ENCODE measurements around the gene ENDOG.
"Not testable (repeated sequence)": the region's sequence is repeated elsewhere in the genome, so short reads cannot be mapped to it uniquely, and the experiment has no call there.

ENDOG gene

GRCh38 chr9:128828719-128829452 lies 10.6 kb downstream of the ENDOG start:
- DNase-seq (ENCODE audit: low spot score) = no peak

DNA sequence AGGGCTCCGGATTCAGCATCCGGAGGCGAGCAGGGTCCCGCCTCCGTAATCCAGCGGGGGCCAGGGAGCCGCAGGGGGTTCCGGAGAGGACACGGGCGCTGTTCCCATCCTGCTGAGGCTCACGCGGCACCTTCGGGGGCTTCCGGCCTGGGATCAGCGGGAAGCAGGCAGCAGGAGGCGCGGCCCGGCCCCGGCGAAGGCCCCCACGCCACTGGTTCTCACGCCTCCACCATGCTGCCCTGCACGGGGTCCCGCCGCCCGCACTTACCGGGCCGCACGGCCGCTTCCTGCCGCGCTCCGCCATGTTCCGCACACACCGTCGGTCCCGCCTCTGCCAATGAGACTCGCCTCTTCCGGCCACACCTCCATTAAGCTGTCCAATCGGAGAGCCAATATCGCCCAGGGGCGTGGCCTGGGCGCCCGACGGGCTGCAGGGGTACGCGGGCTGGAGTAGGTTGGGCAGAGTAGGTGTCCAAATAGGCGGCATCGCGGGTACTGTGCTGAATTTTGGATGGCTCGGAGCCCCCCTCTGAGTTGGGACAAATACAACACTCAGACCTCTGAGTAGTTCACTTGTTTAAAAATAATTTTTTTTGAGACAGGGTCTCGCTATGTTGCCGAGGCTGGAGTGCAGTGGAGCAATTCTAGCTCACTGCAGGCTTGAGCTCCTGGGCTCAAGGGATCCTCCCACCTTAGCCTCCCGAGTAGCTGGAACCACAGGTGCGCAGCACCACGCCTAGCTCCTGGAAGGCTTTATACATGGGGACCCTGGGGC lies 11.4 kb downstream of the ENDOG start, which contains the start of gene SPOUT1:
TSS of gene SPOUT1 (minus strand) at position 318 of the 775 bp plus-strand sequence. CDS start at position 304, 14 bp downstream.
- peak; percentile 94 for DNase-seq (ENCODE audit: low spot score)

GRCh38 chr9:128833696-128834095 lies 15.4 kb downstream of the ENDOG start:
- no peak for DNase-seq (ENCODE audit: low spot score)

DNA sequence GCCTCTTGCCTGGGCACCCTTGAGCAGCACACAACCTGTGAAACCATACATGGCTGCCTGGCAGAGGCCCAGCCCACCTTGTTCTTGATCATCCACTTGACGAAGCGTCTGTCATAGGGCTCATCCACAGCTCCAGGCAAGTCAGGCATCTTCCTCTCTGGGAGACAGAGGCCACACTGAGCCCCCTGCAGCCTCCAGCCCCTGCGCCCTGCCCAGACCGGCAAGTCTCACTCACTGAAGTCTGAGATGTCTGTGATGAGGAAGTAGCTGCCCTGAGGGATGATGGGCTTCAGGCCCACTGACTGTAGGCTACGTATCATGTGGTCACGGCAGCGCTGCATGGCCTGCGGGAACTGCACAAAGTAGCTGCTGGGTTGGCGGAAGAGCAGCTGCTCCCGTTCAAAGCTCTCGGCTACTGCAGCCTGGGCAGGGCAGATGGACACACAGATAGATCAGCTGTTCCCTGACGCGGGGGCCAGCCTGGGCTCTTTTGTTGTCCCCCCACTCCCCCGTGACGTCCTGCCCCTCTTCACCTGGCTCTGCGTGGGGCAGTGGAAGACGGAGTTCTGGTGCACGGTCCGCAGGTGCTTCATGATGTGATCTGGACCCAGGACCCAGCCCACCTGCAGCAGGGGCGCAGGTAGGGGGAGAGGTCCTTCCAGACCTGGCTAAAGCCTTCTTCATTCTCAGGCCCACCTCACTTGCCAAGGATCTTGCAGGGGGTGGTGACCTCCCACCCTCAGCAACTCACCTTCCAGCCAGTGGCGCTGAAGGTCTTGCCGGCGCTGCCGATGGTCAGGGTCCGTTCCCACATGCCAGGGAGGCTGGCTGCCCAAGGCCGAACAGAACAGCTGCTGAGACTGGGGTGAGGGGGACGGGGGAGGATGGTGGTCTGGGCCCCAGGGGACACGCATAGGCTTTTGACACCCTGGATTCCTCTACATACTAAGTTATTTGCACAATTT lies 17.2 kb downstream of the ENDOG start:
- no peak for DNase-seq (ENCODE audit: low spot score)

DNA sequence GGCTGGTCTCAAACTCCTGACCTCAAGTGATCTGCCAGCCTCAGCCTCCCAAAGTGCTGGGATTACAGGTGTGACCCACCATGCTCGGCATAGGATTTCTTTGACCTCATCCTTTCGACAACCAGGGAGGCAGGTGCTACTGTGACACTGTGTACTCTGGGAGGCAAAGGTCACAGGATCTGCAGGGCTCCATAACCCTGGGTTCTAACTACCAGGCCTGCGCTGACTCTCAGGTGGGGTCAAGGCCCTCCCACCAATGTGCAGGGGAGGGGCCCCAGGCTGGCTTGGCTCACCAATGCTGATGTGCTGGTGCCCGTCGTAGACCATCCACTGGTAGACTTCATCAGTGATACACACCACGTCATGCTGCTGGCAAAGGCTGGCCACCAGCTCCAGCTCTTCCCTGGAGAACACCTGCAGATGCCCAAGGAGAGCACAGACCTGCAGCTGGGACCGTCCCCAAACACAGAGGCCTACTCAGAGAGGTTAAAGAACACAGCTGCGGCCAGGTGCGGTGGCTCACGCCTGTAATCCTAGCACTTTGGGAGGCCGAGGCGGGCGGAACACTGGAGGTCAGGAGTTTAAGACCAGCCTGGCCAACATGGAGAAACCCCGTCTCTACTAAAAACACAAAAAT lies 18.3 kb downstream of the ENDOG start:
- no peak for DNase-seq (ENCODE audit: low spot score)

DNA sequence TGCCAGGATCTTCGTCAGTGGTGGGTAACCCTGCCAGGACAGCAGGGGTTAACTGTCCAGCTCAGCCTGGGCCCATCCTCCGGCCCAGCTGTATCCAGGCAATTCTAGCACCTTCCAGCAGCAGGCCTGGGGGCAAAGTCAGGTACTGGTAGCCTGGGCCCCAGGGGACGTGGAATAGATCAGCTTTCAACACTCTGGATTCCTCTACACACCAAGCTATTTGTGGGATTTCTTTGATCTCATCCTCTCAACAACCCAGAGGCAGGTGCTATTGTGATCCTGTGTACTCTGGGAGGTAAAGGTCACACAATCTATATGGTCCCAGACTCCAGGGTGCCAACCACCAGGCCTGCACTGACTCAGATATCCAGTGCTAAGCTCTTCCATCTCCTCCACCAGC lies 20.0 kb downstream of the ENDOG start:
- DNase-seq (ENCODE audit: low spot score) = no peak

- no peak for DNase-seq (ENCODE audit: low spot score)
Measured at GRCh38 chr9:128840524-128840923, 22.2 kb downstream of the ENDOG start.

DNA sequence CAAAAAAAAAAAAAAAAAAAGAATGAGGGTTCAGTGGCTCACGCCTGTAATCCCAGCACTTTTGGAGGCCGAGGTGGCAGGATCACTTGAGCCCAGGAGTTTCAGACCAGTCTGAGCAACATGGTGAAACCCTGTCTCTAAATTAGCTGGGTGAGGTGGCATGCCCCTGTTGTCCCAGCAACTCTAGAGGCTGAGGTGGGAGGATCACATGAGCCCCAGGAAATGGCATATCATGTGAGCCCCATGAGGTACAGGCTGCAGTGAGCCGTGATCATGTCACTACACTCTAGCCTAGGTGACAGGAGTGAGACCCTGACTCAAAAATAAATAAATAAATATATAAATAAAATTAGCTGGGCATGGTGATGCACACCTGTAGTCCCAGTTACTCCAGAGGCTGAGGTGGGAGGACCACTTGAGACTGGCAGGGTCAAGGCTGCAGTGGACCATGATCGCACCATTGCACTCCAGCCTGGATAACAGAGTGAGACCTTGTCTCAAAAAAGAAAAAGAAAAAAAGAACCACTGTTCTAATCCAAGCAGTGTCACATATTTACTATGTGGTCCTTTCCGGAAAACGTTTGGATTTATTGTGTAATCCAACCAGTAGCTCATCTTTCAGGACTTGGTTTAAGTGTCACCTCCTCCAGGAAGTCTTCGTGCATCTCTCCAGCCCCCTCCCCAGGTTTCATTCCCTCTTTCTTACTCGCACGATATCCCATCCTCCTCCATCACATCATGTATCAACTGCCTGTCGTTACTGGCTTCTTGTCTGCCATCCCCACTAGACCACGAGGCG lies 23.6 kb downstream of the ENDOG start:
- DNase-seq (ENCODE audit: low spot score) = no peak

GRCh38 chr9:128843171-128843570 lies 24.9 kb downstream of the ENDOG start:
- DNase-seq (ENCODE audit: low spot score) = not testable (repeated sequence)

DNA sequence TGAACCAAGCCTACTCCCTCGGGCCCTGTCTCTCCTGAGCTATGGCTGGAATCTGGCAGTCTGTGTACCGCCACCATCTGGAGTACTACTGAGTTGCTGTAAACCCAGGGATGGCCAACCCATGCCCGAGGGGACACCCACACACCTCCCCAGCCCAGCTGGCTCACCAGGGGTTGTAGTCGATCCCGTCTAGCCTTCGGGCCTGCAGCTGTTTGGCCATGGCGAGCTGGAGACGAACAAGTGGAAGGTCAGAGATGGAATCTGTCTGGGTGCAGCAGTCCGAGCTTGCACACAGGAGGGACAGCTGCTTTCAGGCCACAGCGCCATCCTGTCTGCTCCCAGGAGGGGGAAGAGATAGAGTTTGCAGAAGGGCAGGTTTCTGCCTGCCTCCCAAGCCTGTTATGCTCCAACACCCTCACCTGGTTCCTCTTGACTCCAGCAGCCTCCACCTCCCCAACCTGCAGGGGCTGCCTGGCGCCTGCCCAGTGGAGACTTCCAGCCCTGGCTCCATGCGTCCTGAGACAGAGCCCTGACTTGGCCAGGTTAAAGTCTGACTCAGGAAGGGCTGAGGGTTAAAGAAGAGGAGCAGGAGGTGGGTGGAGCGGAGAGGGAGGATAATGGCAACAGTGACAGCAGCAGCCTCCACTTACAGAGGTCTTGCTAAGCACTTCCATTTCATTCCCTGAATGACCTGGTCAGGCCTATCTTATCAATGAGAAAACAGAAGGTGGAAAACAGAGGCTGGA lies 27.1 kb downstream of the ENDOG start:
- DNase-seq (ENCODE audit: low spot score) = peak; percentile 25

DNA sequence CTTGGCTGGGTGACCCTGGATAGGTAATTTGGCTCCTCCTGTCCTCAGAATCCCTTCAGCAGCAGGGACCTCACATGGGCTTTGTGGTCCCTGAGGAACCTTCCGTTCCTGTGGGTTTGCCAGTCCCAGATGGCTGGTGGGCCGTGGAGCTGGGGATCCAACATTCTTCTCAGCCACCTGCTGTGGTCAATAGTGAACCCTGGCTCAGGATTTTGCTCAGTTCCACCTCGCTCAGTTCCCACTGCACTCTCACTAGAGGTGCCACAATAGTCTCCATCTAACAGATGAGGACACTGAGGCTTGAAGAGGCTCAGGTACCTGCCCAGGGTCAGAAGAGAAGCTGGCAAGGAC lies 28.4 kb downstream of the ENDOG start:
- DNase-seq (ENCODE audit: low spot score) = no peak

- DNase-seq (ENCODE audit: low spot score) = no peak
Measured at GRCh38 chr9:128847803-128848202, 29.5 kb downstream of the ENDOG start.

DNA sequence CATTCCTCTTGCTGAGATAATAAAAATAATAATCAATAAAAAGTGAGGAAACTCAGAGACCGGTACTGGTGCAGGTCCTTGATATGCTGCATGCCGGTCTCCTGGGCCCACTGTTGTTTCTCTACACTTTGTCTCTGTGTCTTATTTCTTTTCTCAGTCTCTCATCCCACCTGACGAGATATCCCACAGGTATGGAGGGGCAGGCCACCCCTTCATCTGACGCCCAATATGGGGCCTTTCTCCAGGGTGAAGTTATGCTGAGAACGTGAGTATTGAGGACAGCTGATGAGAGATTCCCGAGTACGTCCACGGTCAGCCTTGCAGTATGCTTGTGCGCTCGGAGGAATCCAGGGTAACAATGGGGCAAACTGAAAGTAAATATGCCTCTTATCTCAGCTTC lies 32.7 kb downstream of the ENDOG start:
- not testable (repeated sequence) for DNase-seq (ENCODE audit: low spot score)

- peak; percentile 59 for DNase-seq (ENCODE audit: low spot score)
Measured at GRCh38 chr9:128851779-128852600, 33.7 kb downstream of the ENDOG start.

DNA sequence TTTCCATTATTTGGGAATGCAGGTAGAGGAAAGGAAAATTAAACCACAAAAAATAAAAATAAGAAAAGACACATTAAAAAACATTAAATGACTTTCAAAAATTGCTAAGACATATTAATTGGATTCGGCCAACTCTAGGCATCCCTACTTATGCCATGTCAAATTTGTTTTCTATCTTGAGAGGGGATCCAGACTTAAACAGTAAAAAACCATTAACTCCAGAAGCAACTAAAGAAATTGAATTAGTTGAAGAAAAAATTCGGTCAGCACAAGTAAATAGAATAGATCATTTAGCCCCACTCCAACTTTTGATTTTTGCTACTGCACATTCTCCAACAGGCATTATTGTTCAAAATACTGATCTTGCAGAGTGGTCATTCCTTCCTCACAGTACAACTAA lies 34.3 kb downstream of the ENDOG start:
- not testable (repeated sequence) for DNase-seq (ENCODE audit: low spot score)

- DNase-seq (ENCODE audit: low spot score) = not testable (repeated sequence)
Measured at GRCh38 chr9:128854454-128854853, 36.2 kb downstream of the ENDOG start.

DNA sequence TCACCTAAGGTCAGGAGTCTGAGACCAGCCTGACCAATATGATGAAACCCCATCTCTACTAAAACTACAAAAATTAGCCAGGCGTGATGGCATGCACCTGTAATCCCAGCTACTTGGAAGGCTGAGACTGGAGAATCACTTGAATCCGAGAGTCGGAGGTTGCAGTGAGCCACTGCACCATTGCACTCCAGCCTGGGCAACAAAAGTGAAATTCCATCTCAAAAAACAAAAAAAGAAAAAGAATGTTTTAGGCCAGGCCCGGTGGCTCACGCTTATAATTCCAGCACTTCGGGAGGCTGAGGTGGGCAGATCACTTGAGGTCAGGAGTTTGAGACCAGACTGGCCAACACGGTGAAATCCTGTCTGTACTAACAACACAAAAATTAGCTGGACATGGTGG lies 40.2 kb downstream of the ENDOG start:
- DNase-seq (ENCODE audit: low spot score) = not testable (repeated sequence)

GRCh38 chr9:128860937-128861336 lies 42.6 kb downstream of the ENDOG start:
- DNase-seq (ENCODE audit: low spot score) = no peak

DNA sequence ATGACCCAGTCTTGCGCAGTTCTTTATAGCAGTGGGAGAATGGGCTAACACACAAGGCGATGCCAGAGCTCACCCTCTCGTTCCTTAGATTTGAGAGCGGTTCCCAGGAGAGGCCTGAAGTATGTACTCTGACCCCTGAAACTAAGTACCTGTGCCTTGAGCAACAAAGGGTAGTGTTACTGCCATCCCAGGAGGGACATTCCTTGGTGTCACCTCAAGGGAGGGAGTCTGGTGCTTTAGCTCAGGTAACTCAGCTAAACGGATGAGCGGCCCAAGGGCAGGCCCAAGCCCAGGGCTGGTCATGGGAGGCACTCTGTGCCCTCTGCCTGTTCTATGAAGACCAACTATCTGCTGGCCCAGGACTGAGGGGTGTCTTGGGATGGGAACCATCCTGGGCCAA lies 43.2 kb downstream of the ENDOG start:
- no peak for DNase-seq (ENCODE audit: low spot score)
